Measurements from ENCODE around the gene SCN3A. TPM values are rescaled to one million over a fixed set of nuclear protein-coding genes. Genes with fewer than 3 reads are reported as not detected.

The SCN3A gene
- total and polyA plus RNA-seq, 2 of the 4 experiments (the other 2 are of a cell fraction), result 0.26 to 0.90 TPM

GRCh38 chr2:165074884-165075283 is 129.0 kb downstream of the SCN3A start:
- in situ Hi-C loops (cut with MboI; ENCODE audit: low sequenced_read_pairs), result no loop called here
- Histone ChIP-seq H3K27ac (ENCODE audit: insufficient read depth, low read length) (no peak overlapping the region), H3K9me1 (ENCODE audit: insufficient read depth, low read length) (no peaks in the 10 kb centered on the region), H2AK5ac (ENCODE audit: low read depth, low read length) (no peak overlapping the region), H3K9ac (ENCODE audit: low read depth, low read length) (no peak overlapping the region), H3K4me1 (ENCODE audit: control insufficient read depth, insufficient read depth, low read length) (no peaks in the 10 kb centered on the region), H2BK5ac (ENCODE audit: low read depth, low read length, poor library complexity, severe bottlenecking) (no peak overlapping the region), H4K91ac (ENCODE audit: insufficient read depth, low read depth, low read length) (no peak overlapping the region), H2AFZ (replicated peaks; ENCODE audit: low read length, poor library complexity) (no peak overlapping the region), H4K8ac (ENCODE audit: low read depth in 2 of 2, low read length in 2 of 2) (no peak overlapping the region), H4K20me1 (ENCODE audit: insufficient read depth, low read length) (no peaks in the 10 kb centered on the region), H2AK9ac (replicated peaks; ENCODE audit: low read depth, low read length, poor library complexity) (no peak overlapping the region), H3K56ac (ENCODE audit: extremely low read depth, insufficient read depth, low read length) (no peak overlapping the region), H3K27me3 (ENCODE audit: control insufficient read depth, insufficient read depth, low read length) (no peaks in the 10 kb centered on the region; the same call in 1 of the 2 replicates), H3K4ac (ENCODE audit: low read depth, low read length) (no peak overlapping the region), H3K4me3 (ENCODE audit: insufficient read depth, low read depth, low read length) (no peak overlapping the region), H3K4me2 (ENCODE audit: low read depth, low read length) (no peak overlapping the region), H3K79me1 (ENCODE audit: low read depth in 1 of 2, low read length in 2 of 2) (no peaks in the 10 kb centered on the region), H3K36me3 (ENCODE audit: control insufficient read depth, insufficient read depth, low read length) (no peaks in the 10 kb centered on the region), H4K5ac (ENCODE audit: low read depth, low read length) (no peak overlapping the region), H2BK20ac (ENCODE audit: low read depth, low read length) (no peak overlapping the region), H3K9me3 (ENCODE audit: control insufficient read depth, insufficient read depth, low read length) (no peaks in the 10 kb centered on the region), H3K23ac (ENCODE audit: low read depth, low read length) (no peak overlapping the region), H2BK15ac (ENCODE audit: low read depth, low read length) (no peak overlapping the region), H3K14ac (replicated peaks; ENCODE audit: low read depth, low read length) (no peak overlapping the region), H3K18ac (ENCODE audit: low read depth, low read length) (no peak overlapping the region), H2BK120ac (ENCODE audit: low read depth, low read length) (no peak overlapping the region)
- intact Hi-C loops (cut with micrococcal nuclease), result no loop called here
- BruUV-seq (replicated peaks), result no TSS peak
- POLR2A ChIA-PET (ENCODE audit: unreplicated experiment), result no interaction called here
- ATAC-seq (ENCODE audit: low read depth) (no peak), DNase-seq (no peak)
- CTCF ChIA-PET, result no interaction called here
- dilution Hi-C loops (cut with HindIII; ENCODE audit: low sequenced_read_pairs, unreplicated experiment), result no loop called here
- no peak for TF ChIP-seq CHD1 (IDR thresholded peaks at IDR 0.05; ENCODE audit: low read depth, low read length)
- TF ChIP-seq MAZ (IDR thresholded peaks at IDR 0.05; ENCODE audit: borderline replicate concordance, low read depth, low read length), result no peak
- TF ChIP-seq USF2 (IDR thresholded peaks at IDR 0.05; ENCODE audit: low read depth, low read length), result no peak
- no peak for TF ChIP-seq CEBPB (IDR thresholded peaks at IDR 0.05; ENCODE audit: low read depth, low read length)
- TF ChIP-seq FOS (IDR thresholded peaks at IDR 0.05; ENCODE audit: low read depth, low read length), result no peak
- no peak for TF ChIP-seq RCOR1 (IDR thresholded peaks at IDR 0.05; ENCODE audit: insufficient replicate concordance, low read length)

All from IMR-90 (cell line).